LNCAP (cell line): ENCODE measurements around the gene CLHC1.

ENCODE experiments used
- TF ChIP-seq, protein P1 (sequence below): fragments of 450-650 bp; IDR thresholded peaks from 2 replicates; pipeline ENCODE4 v1.5.1; 2017; ENCODE audit warnings: mild to moderate bottlenecking

The CLHC1 gene

DNA sequence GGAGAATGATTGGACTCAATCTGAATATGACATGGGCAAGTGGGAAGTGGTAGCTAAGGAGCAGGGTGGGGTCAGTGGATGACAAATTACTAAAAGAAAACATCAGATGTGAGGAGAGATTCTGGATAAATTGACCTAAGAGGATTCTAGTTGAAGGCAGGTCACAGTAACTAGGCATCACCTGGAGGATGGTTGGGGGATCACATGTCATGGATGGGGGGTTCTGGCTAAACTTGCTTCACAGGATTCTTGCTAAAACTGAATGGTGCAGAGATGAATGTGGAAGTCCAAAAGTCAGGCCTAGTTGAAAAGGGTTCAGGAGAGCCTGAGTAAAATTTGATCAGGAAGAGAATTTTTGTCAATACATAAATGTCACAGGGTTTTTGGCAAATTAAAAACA is 18.3 kb downstream of the CLHC1 start:
- TF ChIP-seq, protein P1, sequence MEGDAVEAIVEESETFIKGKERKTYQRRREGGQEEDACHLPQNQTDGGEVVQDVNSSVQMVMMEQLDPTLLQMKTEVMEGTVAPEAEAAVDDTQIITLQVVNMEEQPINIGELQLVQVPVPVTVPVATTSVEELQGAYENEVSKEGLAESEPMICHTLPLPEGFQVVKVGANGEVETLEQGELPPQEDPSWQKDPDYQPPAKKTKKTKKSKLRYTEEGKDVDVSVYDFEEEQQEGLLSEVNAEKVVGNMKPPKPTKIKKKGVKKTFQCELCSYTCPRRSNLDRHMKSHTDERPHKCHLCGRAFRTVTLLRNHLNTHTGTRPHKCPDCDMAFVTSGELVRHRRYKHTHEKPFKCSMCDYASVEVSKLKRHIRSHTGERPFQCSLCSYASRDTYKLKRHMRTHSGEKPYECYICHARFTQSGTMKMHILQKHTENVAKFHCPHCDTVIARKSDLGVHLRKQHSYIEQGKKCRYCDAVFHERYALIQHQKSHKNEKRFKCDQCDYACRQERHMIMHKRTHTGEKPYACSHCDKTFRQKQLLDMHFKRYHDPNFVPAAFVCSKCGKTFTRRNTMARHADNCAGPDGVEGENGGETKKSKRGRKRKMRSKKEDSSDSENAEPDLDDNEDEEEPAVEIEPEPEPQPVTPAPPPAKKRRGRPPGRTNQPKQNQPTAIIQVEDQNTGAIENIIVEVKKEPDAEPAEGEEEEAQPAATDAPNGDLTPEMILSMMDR, result no peak

DNA sequence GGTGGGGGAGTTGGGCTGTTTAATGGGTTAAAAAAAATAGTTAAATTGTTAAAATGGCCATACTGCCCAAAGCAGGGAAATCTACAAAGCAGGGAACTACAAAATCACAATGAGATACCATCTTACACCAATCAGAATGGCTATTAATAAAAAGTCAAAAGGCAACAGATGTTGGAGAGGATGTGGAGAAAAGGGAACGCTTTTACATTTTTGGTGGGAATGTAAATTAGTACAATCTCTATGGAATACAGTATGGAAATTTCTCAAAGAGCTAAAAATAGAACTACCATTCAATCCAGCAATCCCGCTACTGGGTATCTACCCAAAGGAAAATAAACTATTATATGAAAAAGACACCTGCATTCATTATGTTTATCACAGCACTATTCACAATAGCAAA is 27.1 kb downstream of the CLHC1 start:
- TF ChIP-seq, protein P1, result no peak

DNA sequence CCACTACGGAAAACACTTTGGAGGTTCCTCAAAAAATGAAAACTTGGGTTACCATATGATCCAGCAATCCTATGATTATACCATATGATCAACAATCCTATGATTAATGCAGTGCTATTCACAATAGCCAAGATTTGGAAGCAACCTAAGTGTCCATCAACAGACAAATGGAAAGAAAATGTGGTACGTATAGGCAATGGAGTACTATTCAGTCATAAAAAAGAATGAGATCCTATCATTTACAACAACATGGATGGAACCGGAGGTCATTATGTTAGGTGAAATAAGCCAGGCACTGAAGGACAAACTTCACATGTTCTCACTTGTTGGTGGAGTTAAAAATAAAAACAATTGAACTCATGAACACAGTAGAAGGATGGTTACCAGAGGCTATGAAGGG is 27.6 kb downstream of the CLHC1 start:
- TF ChIP-seq, protein P1, result no peak

DNA sequence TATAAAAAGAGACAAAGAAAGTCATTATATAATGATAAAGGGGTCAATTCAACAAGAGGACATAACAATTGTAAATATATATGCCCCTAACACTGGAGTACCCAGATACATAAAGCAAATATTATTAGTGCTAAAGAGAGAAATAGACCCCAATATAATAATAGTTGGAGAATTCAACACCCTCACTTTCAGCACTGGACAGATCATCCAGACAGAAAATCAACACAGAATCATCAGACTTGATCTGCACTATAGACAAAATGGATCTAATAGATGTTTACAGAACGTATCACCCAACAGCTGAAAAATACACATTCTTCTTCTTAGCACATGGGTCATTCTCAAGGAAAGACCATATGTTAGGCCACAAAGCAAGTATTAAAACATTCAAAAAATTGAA is 31.7 kb downstream of the CLHC1 start:
- TF ChIP-seq, protein P1, result no peak

DNA sequence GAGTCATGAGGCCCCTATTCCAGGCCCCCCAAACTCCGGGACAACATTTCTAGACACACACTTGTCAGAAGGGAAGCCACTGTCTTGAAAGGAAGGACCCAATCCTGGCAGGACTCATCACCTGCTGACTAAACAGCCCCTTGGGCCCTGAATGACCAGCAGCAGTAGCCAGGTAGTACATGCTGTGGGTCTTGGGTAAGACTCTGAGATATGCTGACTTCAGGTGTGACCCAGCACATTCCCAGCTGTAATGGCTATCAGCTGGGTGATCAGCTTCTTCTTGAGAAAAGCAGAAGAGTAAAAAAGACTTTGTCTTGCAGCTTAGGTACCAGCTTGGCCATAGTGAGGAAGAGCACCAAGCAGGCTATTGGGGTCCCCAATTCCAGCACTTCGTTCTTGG is 35.6 kb downstream of the CLHC1 start:
- TF ChIP-seq, protein P1, result no peak

DNA sequence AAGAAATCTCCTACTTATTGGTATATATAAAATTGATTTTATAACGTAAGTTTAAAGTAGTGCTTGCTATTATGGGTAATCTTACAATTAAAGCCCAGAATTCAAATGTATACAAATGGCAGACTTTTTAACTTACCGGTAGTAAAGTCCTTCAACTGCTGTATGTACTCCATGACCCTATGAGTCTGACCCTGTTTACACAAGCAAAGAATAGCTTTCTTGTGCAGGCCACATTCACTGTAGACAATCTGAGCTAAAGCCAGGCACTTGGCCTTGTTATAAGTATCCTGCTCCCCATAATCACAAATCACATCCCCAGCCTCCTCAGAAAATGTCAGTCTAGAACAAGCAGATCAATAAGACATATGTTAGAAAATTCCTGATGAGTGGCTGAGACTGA is 51.7 kb downstream of the CLHC1 start:
- TF ChIP-seq, protein P1, result no peak

DNA sequence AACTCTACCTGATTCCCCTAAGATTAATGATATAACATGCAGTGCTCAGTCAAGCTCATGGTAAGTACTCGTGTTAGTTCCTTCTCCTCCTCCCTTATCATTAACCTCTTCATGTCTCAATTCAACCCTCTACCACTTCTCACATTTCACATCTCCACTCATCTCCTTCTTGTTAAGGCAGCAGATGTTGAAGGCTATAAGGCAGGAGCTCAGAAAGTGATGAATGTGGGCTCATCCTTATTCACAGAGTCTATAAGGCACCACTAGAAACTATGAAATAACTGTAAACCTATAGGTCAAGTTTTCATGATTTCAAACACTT is 56.0 kb downstream of the CLHC1 start:
- TF ChIP-seq, protein P1, result no peak

DNA sequence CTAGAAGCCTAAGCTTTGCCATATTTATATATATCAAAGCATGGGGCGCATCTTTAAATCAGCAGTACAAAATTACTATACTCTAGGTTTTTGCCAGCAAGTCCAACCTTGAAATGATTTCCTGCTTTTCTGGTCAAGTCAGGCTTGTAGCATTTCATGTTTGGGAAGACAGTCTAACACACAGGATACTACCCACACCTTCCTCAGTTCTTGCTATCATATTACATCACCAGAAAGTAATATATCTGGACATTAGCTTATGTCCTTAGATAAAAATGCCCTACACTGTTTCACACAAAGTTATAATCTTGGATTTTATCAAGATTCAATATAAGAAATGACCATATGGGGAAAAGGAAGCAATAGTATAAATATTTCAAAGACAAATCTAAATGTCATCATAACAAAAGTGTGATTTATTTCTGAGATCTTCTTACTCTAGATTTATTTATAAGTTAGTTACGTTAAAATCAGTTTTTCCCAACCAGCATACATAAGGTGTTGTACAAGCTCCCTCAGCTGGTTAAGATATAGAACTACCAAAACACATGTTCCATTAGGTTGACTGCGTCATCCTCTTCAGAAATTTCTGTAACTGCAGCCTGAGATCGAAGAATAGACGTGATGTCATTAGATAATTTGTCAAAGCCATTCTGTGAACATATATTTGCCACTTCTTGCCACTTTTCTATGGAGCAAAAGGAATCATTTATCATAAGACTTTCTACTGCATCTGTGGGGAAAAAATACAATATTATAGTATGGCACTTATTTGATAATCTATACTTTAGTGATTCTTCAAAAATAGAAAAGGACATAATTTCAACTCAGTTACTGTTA is 56.6 kb downstream of the CLHC1 start:
- TF ChIP-seq, protein P1, result peak; percentile 46; the same call in 1 of the 2 replicates
